GM18511 (cell line): Measurements from ENCODE around the gene HDGFL2.

Experiments
- ATAC-seq: cut with Tn5 transposase; IDR thresholded peaks from one replicate; pipeline ENCODE4 v1.9.1; 2021; ENCODE audit warnings: mild to moderate bottlenecking, moderate library complexity; ENCODE audit not compliant: unreplicated experiment

HDGFL2 gene

GRCh38 chr19:4496304-4496703 is 24.2 kb downstream of the HDGFL2 start:
- ATAC-seq = no peak

- no peak for ATAC-seq
Observed at GRCh38 chr19:4497770-4498389, 25.8 kb downstream of the HDGFL2 start.

GRCh38 chr19:4498694-4499093 is 26.6 kb downstream of the HDGFL2 start:
- ATAC-seq = no peak

GRCh38 chr19:4499318-4499717 is 27.2 kb downstream of the HDGFL2 start:
- ATAC-seq = no peak

GRCh38 chr19:4499855-4500254 is 27.8 kb downstream of the HDGFL2 start:
- no peak for ATAC-seq

GRCh38 chr19:4500841-4501591 is 28.9 kb downstream of the HDGFL2 start:
- no peak for ATAC-seq

- no peak for ATAC-seq
Observed at GRCh38 chr19:4501691-4502090, 29.6 kb downstream of the HDGFL2 start.

GRCh38 chr19:4502282-4503131 is 30.4 kb downstream of the HDGFL2 start:
- ATAC-seq = no peak

GRCh38 chr19:4503132-4503824 is 31.2 kb downstream of the HDGFL2 start:
- no peak for ATAC-seq

- ATAC-seq = no peak
Observed at GRCh38 chr19:4503825-4504170, 31.7 kb downstream of the HDGFL2 start.

- no peak for ATAC-seq
Observed at GRCh38 chr19:4504297-4504701, 32.2 kb downstream of the HDGFL2 start.

GRCh38 chr19:4504891-4505569 is 32.9 kb downstream of the HDGFL2 start:
- no peak for ATAC-seq

- no peak for ATAC-seq
Observed at GRCh38 chr19:4505570-4506448, 33.7 kb downstream of the HDGFL2 start.

GRCh38 chr19:4506449-4507149 is 34.5 kb downstream of the HDGFL2 start:
- ATAC-seq = no peak

GRCh38 chr19:4507150-4507452 is 35.0 kb downstream of the HDGFL2 start:
- no peak for ATAC-seq

- ATAC-seq = no peak
Observed at GRCh38 chr19:4507804-4508203, 35.7 kb downstream of the HDGFL2 start.

GRCh38 chr19:4508698-4509097 is 36.6 kb downstream of the HDGFL2 start:
- ATAC-seq = no peak

GRCh38 chr19:4510435-4511255 is 38.5 kb downstream of the HDGFL2 start:
- ATAC-seq = no peak
